Right lobe of liver (tissue), 6 donors: ENCODE results near the gene WDR45B. TPM values are rescaled to one million over a fixed set of nuclear protein-coding genes. Genes with fewer than 3 reads are reported as not detected.

ENCODE experiments used
- ATAC-seq, 4 donors: fragments of 200-7000 bp; cut with Tn5 transposase; one replicate each; pipeline ENCODE4 v1.9.1; 2020; ENCODE audit warnings: mild to moderate bottlenecking in 4 of 4, moderate library complexity in 4 of 4
- DNase-seq, 3 donors: peaks; one replicate each; pipeline ENCODE4 v3.0.0-alpha.2; 2020
- H3K27ac ChIP-seq, 3 donors: fragments of 200-600 bp; one replicate each; pipeline ENCODE4 v1.8.0; 2022
- H3K27me3 ChIP-seq, 2 donors: fragments of 200-600 bp; one replicate each; pipeline ENCODE4 v1.8.0; 2022
- H3K36me3 ChIP-seq, 4 donors: fragments of 200-600 bp; sonication (generic) in 1 of 4; one replicate each; pipeline versions ENCODE4 v1.5.1 to v1.8.0; 2017 to 2022; ENCODE audit warnings: control low read depth in 1 of 4
- H3K4me1 ChIP-seq, 4 donors: fragments of 200-600 bp; sonication (generic) in 1 of 4; one replicate each; pipeline versions ENCODE4 v1.5.1 to v1.8.0; 2017 to 2022; ENCODE audit warnings: control low read depth in 1 of 4
- H3K4me3 ChIP-seq, 3 donors: fragments of 200-600 bp; one replicate each; pipeline ENCODE4 v1.8.0; 2022
- H3K9me3 ChIP-seq, 4 donors: fragments of 200-600 bp; sonication (generic) in 1 of 4; one replicate each; pipeline versions ENCODE4 v1.5.1 to v1.8.0; 2017 to 2022; ENCODE audit warnings: control low read depth in 1 of 4
- CTCF ChIP-seq, 4 donors: fragments of 200-600 bp in 3 of 4; fragments of 450-650 bp in 1 of 4; IDR thresholded peaks; one replicate each; pipeline versions ENCODE4 v1.5.1 to v1.8.0; 2016 to 2022; ENCODE audit warnings: antibody characterized with exemption in 4 of 4, mild to moderate bottlenecking in 2 of 4
- POLR2A ChIP-seq: fragments of 450-650 bp; IDR thresholded peaks from one replicate; pipeline ENCODE4 v1.6.1; 2017; ENCODE audit warnings: antibody characterized with exemption, mild to moderate bottlenecking
- WGBS: methylation state at CpG from one replicate; pipeline ENCODE4 v1.1.6; 2018; ENCODE audit warnings: low coverage, low lambda C conversion rate; ENCODE audit not compliant: insufficient coverage; ENCODE audit errors: missing lambda C conversion rate; 5-methylcytosine and 5-hydroxymethylcytosine counted together
- intact Hi-C, 2 donors: fragments of 100-400 bp; cut with DNase I; formaldehyde crosslinking; loops; one replicate each; pipeline versions ENCODE4 v1.11.2 to v1.14.1; 2022
- total RNA-seq, 6 experiments: library from RNA; depleted of rRNA in 2 of 6; stranded (reverse); fragments of >200 nt in 2 of 6; fragmentation: NEBNext Ultra II Directional in 3 of 6; extraction: Animal tissue kit (Norgen Biotek cat#: 25700) in 3 of 6; gene quantifications; one replicate each; pipeline versions ENCODE4 v1.1.0 to v1.2.4, GENCODE V29; 2016 to 2023
- donor health status: DM: no; HTN: yes; CAD: no.
- donor health status: DM: no; HTN: no; CAD: no.
- donor health status: DM: no; HTN: no; CAD: no.
- donor health status: DM: no; HTN: yes; CAD: no.
- donor health status: DM: no; HTN: yes; CAD: no.

The WDR45B gene
- total RNA-seq, 6 experiments from 2014 or later = 27.7 to 40.7 (median 31.6) TPM

DNA sequence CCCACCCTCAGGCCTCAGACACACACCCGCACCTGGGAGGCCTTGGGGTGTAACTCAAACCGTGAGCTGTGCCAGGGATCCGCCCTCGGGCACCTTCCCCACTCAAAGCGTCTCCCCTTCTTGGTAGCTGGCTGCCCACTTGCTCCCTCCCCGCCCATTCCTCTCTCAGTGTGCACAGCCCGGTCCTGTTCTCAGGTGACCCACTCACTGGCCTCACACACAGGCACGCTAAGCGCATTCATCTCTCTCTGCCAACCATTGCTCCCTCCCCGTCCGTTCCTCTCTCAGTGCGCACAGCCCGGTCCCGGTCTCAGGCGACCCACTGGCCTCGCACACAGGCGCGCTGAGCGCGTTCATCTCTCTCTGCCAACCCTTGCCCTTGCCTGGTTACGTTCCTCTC is 20.8 kb downstream of the WDR45B start:
- ATAC-seq (peak in 2 of 4 donors; percentile 19 to 42), DNase-seq (no peak)
- no peak overlapping the region for H3K27ac ChIP-seq
- intact Hi-C loops = no loop called here
- H3K9me3 ChIP-seq = no peaks in the 10 kb centered on the region
- TF ChIP-seq CTCF (IDR thresholded peaks at IDR 0.05) = no peak
- TF ChIP-seq POLR2A = no peak
- 83% methylated on average over 16 of the region's 21 CpGs for WGBS
- H3K4me1 ChIP-seq = no peaks in the 10 kb centered on the region
- H3K27me3 ChIP-seq = no peaks in the 10 kb centered on the region
- no peak overlapping the region for H3K4me3 ChIP-seq
- H3K36me3 ChIP-seq = peaks cover 0 to 55% (median 14%) of the 10 kb centered on the region in 4 donors

DNA sequence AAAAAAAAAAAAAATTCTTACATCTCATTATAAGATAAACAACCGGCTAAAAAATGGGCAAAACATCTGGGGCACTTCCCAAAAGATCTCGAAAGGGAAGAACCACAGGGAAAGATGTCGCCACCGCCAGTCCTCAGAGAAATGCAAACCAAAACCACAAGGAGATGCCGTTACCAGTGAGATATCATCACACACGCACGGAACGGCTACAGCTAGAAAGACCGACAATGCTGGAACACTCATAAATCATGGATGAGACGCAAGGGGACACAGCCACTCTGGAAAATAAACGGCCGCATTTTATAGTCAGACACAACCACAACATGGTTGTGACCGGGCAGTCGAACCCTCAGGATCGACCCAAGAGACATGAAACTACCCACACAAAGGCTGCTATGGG is 24.5 kb downstream of the WDR45B start:
- DNase-seq (no peak), ATAC-seq (no peak)
- Histone ChIP-seq H3K4me1 (no peaks in the 10 kb centered on the region), H3K27me3 (no peaks in the 10 kb centered on the region), H3K27ac (no peak overlapping the region), H3K9me3 (no peaks in the 10 kb centered on the region), H3K4me3 (no peak overlapping the region), H3K36me3 (peaks cover 0 to 84% (median 15%) of the 10 kb centered on the region in 4 donors)
- TF ChIP-seq CTCF (IDR thresholded peaks at IDR 0.05) = no peak
- TF ChIP-seq POLR2A = no peak
- 73% methylated on average over 15 of the region's 15 CpGs for WGBS
- intact Hi-C loops = no loop called here

- no peak for ATAC-seq
- TF ChIP-seq CTCF (IDR thresholded peaks at IDR 0.05) (no peak), POLR2A (no peak)
- Histone ChIP-seq H3K4me1 (no peaks in the 10 kb centered on the region), H3K27me3 (no peaks in the 10 kb centered on the region), H3K27ac (no peak overlapping the region), H3K9me3 (no peaks in the 10 kb centered on the region), H3K36me3 (peaks cover 0 to 89% (median 11%) of the 10 kb centered on the region in 4 donors), H3K4me3 (no peak overlapping the region)
- WGBS = 92% methylated on average over 8 of the region's 10 CpGs
- no peak for DNase-seq
- intact Hi-C loops = no loop called here
Observed at GRCh38 chr17:82619641-82620040, 28.6 kb downstream of the WDR45B start.

DNA sequence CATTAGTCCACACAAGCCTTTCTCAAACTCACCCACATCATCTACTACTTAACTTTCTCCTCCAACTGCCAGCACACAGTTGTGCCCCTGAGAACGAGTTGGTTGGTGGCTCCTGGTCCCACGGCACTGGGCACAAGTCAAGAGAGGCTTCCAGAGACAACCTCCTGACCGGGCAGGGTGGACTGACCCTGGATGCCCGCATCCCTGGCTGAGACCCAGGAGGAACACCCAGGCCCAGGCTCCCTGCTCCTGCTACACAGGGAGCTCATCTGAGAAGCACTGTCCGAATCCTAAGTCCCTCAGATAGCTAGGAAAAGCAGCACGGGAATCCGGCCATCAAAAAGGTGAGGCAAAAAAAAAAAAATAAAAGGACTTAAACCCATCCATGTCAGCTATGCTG is 29.0 kb downstream of the WDR45B start:
- peaks cover 0 to 89% (median 10%) of the 10 kb centered on the region in 4 donors for H3K36me3 ChIP-seq
- WGBS = 82% methylated on average over 5 of the region's 7 CpGs
- H3K27ac ChIP-seq = no peak overlapping the region
- TF ChIP-seq CTCF (IDR thresholded peaks at IDR 0.05) (no peak), POLR2A (no peak)
- no peak for ATAC-seq
- DNase-seq = no peak
- H3K27me3 ChIP-seq = no peaks in the 10 kb centered on the region
- no peaks in the 10 kb centered on the region for H3K4me1 ChIP-seq
- intact Hi-C loops = no loop called here
- no peaks in the 10 kb centered on the region for H3K9me3 ChIP-seq
- H3K4me3 ChIP-seq = no peak overlapping the region
